Natural killer cell treated with Interleukin-12 subunit alpha and Interleukin-12 subunit beta and Interleukin-15 and Interleukin-18, amount 100 ng/mL, for 72 hours (primary cell): ENCODE results near the gene SLC12A9. TPM values are rescaled to one million over a fixed set of nuclear protein-coding genes. Genes with fewer than 3 reads are reported as not detected.
"Not testable (repeated sequence)": the region's sequence is repeated elsewhere in the genome, so short reads cannot be mapped to it uniquely, and the experiment has no call there.

Experiments used
- ATAC-seq, 2 donors: fragments of 150-1000 bp; cut with Tn5 transposase in 1 of 2; sonication (Bioruptor Pico), chemical (Tn5 transposase) in 1 of 2; 2 replicates each; pipeline ENCODE4 v1.10.0; 2021
- DNase-seq: peaks from one replicate; pipeline ENCODE4 v3.0.0; 2022; ENCODE audit warnings: low spot score
- H3K27ac Mint-ChIP-seq, 2 donors: 1 replicate in 1 of 2; 2 replicates in 1 of 2; pipeline ENCODE4 v1.8.0; 2022; ENCODE audit warnings: mixed read lengths in 2 of 2, mild to moderate bottlenecking in 1 of 2, moderate library complexity in 1 of 2
- H3K27me3 Mint-ChIP-seq, 2 donors: 1 replicate in 1 of 2; 2 replicates in 1 of 2; pipeline ENCODE4 v1.8.0; 2022; ENCODE audit warnings: mixed read lengths in 2 of 2
- H3K36me3 Mint-ChIP-seq: one replicate; pipeline ENCODE4 v1.8.0; 2022; ENCODE audit warnings: mixed read lengths
- H3K4me1 Mint-ChIP-seq, 2 donors: 1 replicate in 1 of 2; 2 replicates in 1 of 2; pipeline ENCODE4 v1.8.0; 2022; ENCODE audit warnings: low read depth in 2 of 2, mixed read lengths in 2 of 2, mild to moderate bottlenecking in 1 of 2
- H3K4me3 Mint-ChIP-seq: one replicate; pipeline ENCODE4 v1.8.0; 2022; ENCODE audit warnings: mixed read lengths
- H3K9me3 Mint-ChIP-seq: 2 replicates; pipeline ENCODE4 v1.8.0; 2022; ENCODE audit warnings: mixed read lengths
- total RNA-seq, 2 donors: library from RNA; stranded (reverse); gene quantifications; one replicate each; pipeline ENCODE4 v1.2.3, GENCODE V29; 2022

The SLC12A9 gene
- total RNA-seq, 2 donors from 2014 or later, result 32.7 to 38.7 TPM

GRCh38 chr7:100835903-100836811 lies 16.4 kb upstream of the SLC12A9 start:
- no peaks in the 10 kb centered on the region for H3K27me3 Mint-ChIP-seq
- ATAC-seq (peak in 1 of 2 donors; percentile 18), DNase-seq (no peak)
- no peaks in the 10 kb centered on the region for H3K36me3 Mint-ChIP-seq
- peaks cover 3 to 12% of the 10 kb centered on the region in 2 donors for H3K4me1 Mint-ChIP-seq
- peak overlapping the region; percentile 57 for H3K4me3 Mint-ChIP-seq
- peak overlapping the region in 1 of 2 donors; percentile 57 for H3K27ac Mint-ChIP-seq
- no peaks in the 10 kb centered on the region for H3K9me3 Mint-ChIP-seq

DNA sequence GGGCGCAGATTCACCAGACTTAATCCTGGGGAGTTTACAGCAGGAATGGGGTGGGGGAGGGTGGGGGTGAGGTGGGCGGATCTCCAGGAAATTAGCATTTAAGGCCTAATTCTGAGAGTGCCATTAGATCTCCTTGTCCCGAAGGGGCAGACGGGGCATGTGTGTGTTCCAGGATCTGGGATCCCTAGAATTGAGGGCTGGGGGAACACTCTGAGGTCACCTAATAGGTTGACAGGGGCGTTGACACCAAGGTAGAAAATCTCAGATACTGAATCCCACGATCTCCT lies 15.8 kb upstream of the SLC12A9 start:
- Mint-ChIP-seq H3K27ac (peak overlapping the region; percentile 67 to 85), H3K4me3 (peak overlapping the region; percentile 69), H3K4me1 (peaks cover 3 to 12% of the 10 kb centered on the region in 2 donors), H3K36me3 (no peaks in the 10 kb centered on the region), H3K9me3 (no peaks in the 10 kb centered on the region), H3K27me3 (no peaks in the 10 kb centered on the region)
- ATAC-seq (no peak), DNase-seq (no peak)

GRCh38 chr7:100837099-100837836 lies 15.2 kb upstream of the SLC12A9 start:
- Mint-ChIP-seq H3K27ac (peak overlapping the region; percentile 67 to 85), H3K4me1 (peaks cover 3 to 12% of the 10 kb centered on the region in 2 donors), H3K27me3 (no peaks in the 10 kb centered on the region), H3K4me3 (peak overlapping the region; percentile 69), H3K9me3 (no peaks in the 10 kb centered on the region), H3K36me3 (no peaks in the 10 kb centered on the region)
- DNase-seq (peak; percentile 81), ATAC-seq (peak; percentile 94 to 95)

DNA sequence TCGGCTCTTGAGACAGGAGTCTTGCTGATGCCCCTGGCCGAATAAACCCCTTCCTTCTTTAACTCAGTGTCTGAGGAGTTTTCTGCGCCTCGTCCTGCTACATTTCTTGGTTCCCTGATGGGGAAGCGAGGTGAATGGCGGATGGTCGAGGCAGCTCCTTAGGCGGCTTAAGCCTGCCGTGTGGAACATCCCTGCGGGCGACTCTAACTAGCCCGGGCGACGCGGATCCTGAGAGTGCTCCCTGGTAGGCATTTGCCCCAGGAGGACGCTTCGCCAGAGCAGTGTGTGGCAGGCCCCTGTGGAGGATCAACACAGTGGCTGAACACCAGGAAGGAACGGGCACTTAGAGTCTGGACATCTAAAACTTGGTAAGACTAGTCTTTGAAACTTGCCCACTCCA lies 13.2 kb upstream of the SLC12A9 start:
- no peak for ATAC-seq
- Mint-ChIP-seq H3K4me1 (peaks cover 3 to 12% of the 10 kb centered on the region in 2 donors), H3K27me3 (no peaks in the 10 kb centered on the region), H3K36me3 (no peaks in the 10 kb centered on the region), H3K27ac (no peak overlapping the region), H3K4me3 (no peak overlapping the region), H3K9me3 (no peaks in the 10 kb centered on the region)
- no peak for DNase-seq

- Mint-ChIP-seq H3K36me3 (no peaks in the 10 kb centered on the region), H3K9me3 (no peaks in the 10 kb centered on the region), H3K27ac (no peak overlapping the region), H3K27me3 (no peaks in the 10 kb centered on the region), H3K4me3 (no peak overlapping the region), H3K4me1 (peaks cover 3 to 10% of the 10 kb centered on the region in 2 donors)
- no peak for DNase-seq
- ATAC-seq, result no peak
Observed at GRCh38 chr7:100840470-100841100, 11.9 kb upstream of the SLC12A9 start.

GRCh38 chr7:100847360-100847759 lies 5.2 kb upstream of the SLC12A9 start:
- no peak overlapping the region for H3K4me3 Mint-ChIP-seq
- no peaks in the 10 kb centered on the region for H3K27me3 Mint-ChIP-seq
- DNase-seq (no peak), ATAC-seq (no peak)
- H3K4me1 Mint-ChIP-seq, result peaks cover 7 to 8% of the 10 kb centered on the region in 2 donors
- H3K27ac Mint-ChIP-seq, result no peak overlapping the region
- no peaks in the 10 kb centered on the region for H3K36me3 Mint-ChIP-seq
- no peaks in the 10 kb centered on the region for H3K9me3 Mint-ChIP-seq

- no peaks in the 10 kb centered on the region for H3K9me3 Mint-ChIP-seq
- H3K4me1 Mint-ChIP-seq, result peaks cover 17 to 18% of the 10 kb centered on the region in 2 donors
- peak overlapping the region; percentile 94 for H3K4me3 Mint-ChIP-seq
- H3K27me3 Mint-ChIP-seq, result no peaks in the 10 kb centered on the region
- ATAC-seq, result no peak
- no peak for DNase-seq
- H3K27ac Mint-ChIP-seq, result peak overlapping the region in 1 of 2 donors; percentile 19
- no peaks in the 10 kb centered on the region for H3K36me3 Mint-ChIP-seq
Observed at GRCh38 chr7:100854146-100854895, 1.8 kb downstream of the SLC12A9 start.

DNA sequence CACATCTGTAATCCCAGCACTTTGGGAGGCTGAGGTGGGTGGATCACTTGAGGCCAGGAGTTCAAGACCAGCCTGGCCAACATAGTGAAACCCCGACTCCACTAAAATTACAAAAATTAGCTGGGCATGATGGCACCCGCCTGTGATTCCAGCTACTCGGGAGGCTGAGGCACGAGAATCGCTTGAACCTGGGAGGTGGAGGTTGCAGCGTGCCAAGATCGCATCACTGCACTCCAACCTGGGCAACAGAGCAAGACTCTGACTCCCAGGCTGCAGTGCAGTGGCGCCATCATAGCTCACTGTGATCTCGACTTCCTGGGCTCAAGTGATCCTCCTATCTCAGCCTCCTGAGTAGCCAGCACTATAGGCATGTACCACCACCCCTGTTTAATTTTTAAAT lies 2.4 kb downstream of the SLC12A9 start:
- H3K4me1 Mint-ChIP-seq, result peaks cover 17 to 18% of the 10 kb centered on the region in 2 donors
- not testable (repeated sequence) for H3K27ac Mint-ChIP-seq, H3K9me3 Mint-ChIP-seq, DNase-seq, H3K27me3 Mint-ChIP-seq, H3K36me3 Mint-ChIP-seq, H3K4me3 Mint-ChIP-seq, ATAC-seq

DNA sequence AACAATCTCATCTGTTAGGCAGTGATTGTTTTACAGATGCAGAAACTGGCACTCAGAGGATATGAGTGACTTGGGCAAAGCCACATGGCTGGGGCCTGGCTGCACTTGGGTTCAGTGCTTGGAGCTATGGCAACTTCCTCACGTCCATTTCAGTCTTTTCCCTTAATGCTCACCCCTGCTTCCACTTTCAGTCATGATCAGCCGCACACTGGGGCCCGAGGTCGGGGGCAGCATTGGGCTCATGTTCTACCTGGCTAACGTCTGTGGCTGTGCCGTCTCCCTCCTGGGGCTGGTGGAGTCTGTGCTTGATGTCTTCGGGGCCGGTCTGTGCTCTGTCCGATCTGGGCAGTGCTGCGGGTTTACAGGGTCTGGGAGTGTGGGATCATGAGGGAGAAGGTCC lies 3.0 kb downstream of the SLC12A9 start:
- Mint-ChIP-seq H3K27ac (no peak overlapping the region), H3K4me3 (no peak overlapping the region)

GRCh38 chr7:100856871-100857282 lies 4.4 kb downstream of the SLC12A9 start:
- Mint-ChIP-seq H3K4me1 (peaks cover 13 to 14% of the 10 kb centered on the region in 2 donors), H3K4me3 (no peak overlapping the region), H3K27me3 (no peaks in the 10 kb centered on the region), H3K27ac (no peak overlapping the region), H3K9me3 (no peaks in the 10 kb centered on the region), H3K36me3 (no peaks in the 10 kb centered on the region)
- DNase-seq (no peak), ATAC-seq (no peak)

More for the DNA sequence above, 3.0 kb downstream of the SLC12A9 start:
- no peak for ATAC-seq
- DNase-seq, result no peak
- no peaks in the 10 kb centered on the region for H3K36me3 Mint-ChIP-seq
- H3K9me3 Mint-ChIP-seq, result no peaks in the 10 kb centered on the region
- no peaks in the 10 kb centered on the region for H3K27me3 Mint-ChIP-seq
- peaks cover 17 to 18% of the 10 kb centered on the region in 2 donors for H3K4me1 Mint-ChIP-seq

GRCh38 chr7:100859856-100860255 lies 7.3 kb downstream of the SLC12A9 start:
- Mint-ChIP-seq H3K9me3 (no peaks in the 10 kb centered on the region), H3K36me3 (peaks cover 5% of the 10 kb centered on the region), H3K4me3 (no peak overlapping the region), H3K4me1 (peaks cover 5 to 9% of the 10 kb centered on the region in 2 donors), H3K27ac (no peak overlapping the region), H3K27me3 (no peaks in the 10 kb centered on the region)
- ATAC-seq (no peak), DNase-seq (no peak)

GRCh38 chr7:100860702-100861615 lies 8.4 kb downstream of the SLC12A9 start:
- Mint-ChIP-seq H3K36me3 (peaks cover 5% of the 10 kb centered on the region), H3K4me1 (peaks cover 4 to 5% of the 10 kb centered on the region in 2 donors), H3K4me3 (no peak overlapping the region), H3K27me3 (no peaks in the 10 kb centered on the region), H3K27ac (no peak overlapping the region), H3K9me3 (no peaks in the 10 kb centered on the region)
- ATAC-seq (no peak), DNase-seq (no peak)
